HepG2 (cell line): Measurements from ENCODE around the gene ERMARD. TPM values are rescaled to one million over a fixed set of nuclear protein-coding genes. Genes with fewer than 3 reads are reported as not detected.
A peak's percentile ranks its signal among the peaks of the same experiment; 100 is the strongest.

Source experiments
- FOSL1 ChIP-seq: sonication (generic); formaldehyde crosslinking; IDR thresholded peaks from 2 replicates; pipeline ENCODE4 v1.9.0; 2021; ENCODE audit warnings: missing genetic modification reagents, borderline replicate concordance
- MIER2 ChIP-seq: IDR thresholded peaks from 2 replicates; pipeline ENCODE4 v1.6.1; 2016; ENCODE audit warnings: missing biosample characterization, missing genetic modification reagents
- PAF1 ChIP-seq: IDR thresholded peaks from 2 replicates; pipeline ENCODE4 v1.6.1; 2016; ENCODE audit warnings: missing genetic modification reagents, missing compliant biosample characterization
- POLR2AphosphoS2 ChIP-seq: IDR thresholded peaks from 2 replicates; pipeline ENCODE4 v1.6.1; 2011; ENCODE audit warnings: low read depth, low read length, improper control_type of control experiment
- SMAD9 ChIP-seq: sonication (generic); formaldehyde crosslinking; IDR thresholded peaks from 2 replicates; pipeline ENCODE4 v1.5.1; 2020; ENCODE audit warnings: mild to moderate bottlenecking, missing genetic modification reagents
- SMYD3 ChIP-seq: sonication (generic); formaldehyde crosslinking; IDR thresholded peaks from 2 replicates; pipeline ENCODE4 v1.8.1; 2023; ENCODE audit warnings: mild to moderate bottlenecking, missing genetic modification reagents
- ZNF263 ChIP-seq: sonication (generic); formaldehyde crosslinking; IDR thresholded peaks from 2 replicates; pipeline ENCODE4 v1.4.0; 2020; ENCODE audit warnings: missing genetic modification reagents
- ZNF468 ChIP-seq: sonication (generic); formaldehyde crosslinking; IDR thresholded peaks from 2 replicates; pipeline ENCODE4 v1.8.0; 2022; ENCODE audit warnings: mild to moderate bottlenecking, moderate library complexity, missing genetic modification reagents
- ZNF550 ChIP-seq: sonication (generic); formaldehyde crosslinking; IDR thresholded peaks from 2 replicates; pipeline ENCODE4 v1.4.0; 2020; ENCODE audit warnings: mild to moderate bottlenecking, missing genetic modification reagents, borderline replicate concordance
- polyA plus RNA-seq, 8 experiments: library from polyadenylated mRNA; depleted of rRNA in 3 of 8; stranded (reverse) in 7 of 8; unstranded in 1 of 8; fragments of >200 nt; fragmentation: Illumina TruSeq in 4 of 8; extraction: Trizol in 4 of 8; gene quantifications; 2 replicates each; pipeline versions ENCODE4 v1.2.1 to v1.2.3, GENCODE V29; 2011 to 2016; ENCODE audit warnings: low read depth in 4 of 8, missing spikeins in 1 of 8, mixed read lengths in 1 of 8; ENCODE audit not compliant: insufficient read depth in 1 of 8
- total RNA-seq, 5 experiments: library from RNA; depleted of rRNA; stranded (reverse); fragments of >200 nt; fragmentation: Illumina TruSeq; extraction: Trizol; gene quantifications; 2 replicates each; pipeline ENCODE4 v1.2.3, GENCODE V29; 2016; ENCODE audit warnings: low read depth in 1 of 5
- TF ChIP-seq, protein P1 (sequence below): sonication (generic); formaldehyde crosslinking; IDR thresholded peaks from 2 replicates; pipeline ENCODE4 v1.4.0; 2020; ENCODE audit warnings: mild to moderate bottlenecking, missing genetic modification reagents
- TF ChIP-seq, protein P2 (sequence below): IDR thresholded peaks from 2 replicates; pipeline ENCODE4 v1.6.1; 2016; ENCODE audit warnings: missing genetic modification reagents, missing compliant biosample characterization
- TF ChIP-seq, protein P3 (sequence below): sonication (generic); formaldehyde crosslinking; IDR thresholded peaks from 2 replicates; pipeline ENCODE4 v1.4.0; 2020; ENCODE audit warnings: mild to moderate bottlenecking, missing genetic modification reagents
- TF ChIP-seq, protein P4 (sequence below): sonication (generic); formaldehyde crosslinking; IDR thresholded peaks from 2 replicates; pipeline ENCODE4 v1.9.0; 2021; ENCODE audit warnings: missing genetic modification reagents, borderline replicate concordance
- TF ChIP-seq, protein P5 (sequence below), 2 experiments: sonication (generic) in 1 of 2; formaldehyde crosslinking in 1 of 2; IDR thresholded peaks; 2 replicates each; pipeline versions ENCODE4 v1.5.1 to v1.6.1; 2011 to 2020; ENCODE audit warnings: borderline replicate concordance in 1 of 2, low read depth in 1 of 2, low read length in 1 of 2, mild to moderate bottlenecking in 1 of 2, missing genetic modification reagents in 1 of 2, moderate library complexity in 1 of 2
- TF ChIP-seq, protein P6 (sequence below): IDR thresholded peaks from 2 replicates; pipeline ENCODE4 v1.6.1; 2016; ENCODE audit warnings: missing compliant biosample characterization, missing genetic modification reagents, borderline replicate concordance

ERMARD gene
- total and polyA plus RNA-seq, 2 of the 13 experiments (the other 11 are each of a cell fraction or from before 2014, with no cell fraction given): 8.8 to 10.7 TPM

DNA sequence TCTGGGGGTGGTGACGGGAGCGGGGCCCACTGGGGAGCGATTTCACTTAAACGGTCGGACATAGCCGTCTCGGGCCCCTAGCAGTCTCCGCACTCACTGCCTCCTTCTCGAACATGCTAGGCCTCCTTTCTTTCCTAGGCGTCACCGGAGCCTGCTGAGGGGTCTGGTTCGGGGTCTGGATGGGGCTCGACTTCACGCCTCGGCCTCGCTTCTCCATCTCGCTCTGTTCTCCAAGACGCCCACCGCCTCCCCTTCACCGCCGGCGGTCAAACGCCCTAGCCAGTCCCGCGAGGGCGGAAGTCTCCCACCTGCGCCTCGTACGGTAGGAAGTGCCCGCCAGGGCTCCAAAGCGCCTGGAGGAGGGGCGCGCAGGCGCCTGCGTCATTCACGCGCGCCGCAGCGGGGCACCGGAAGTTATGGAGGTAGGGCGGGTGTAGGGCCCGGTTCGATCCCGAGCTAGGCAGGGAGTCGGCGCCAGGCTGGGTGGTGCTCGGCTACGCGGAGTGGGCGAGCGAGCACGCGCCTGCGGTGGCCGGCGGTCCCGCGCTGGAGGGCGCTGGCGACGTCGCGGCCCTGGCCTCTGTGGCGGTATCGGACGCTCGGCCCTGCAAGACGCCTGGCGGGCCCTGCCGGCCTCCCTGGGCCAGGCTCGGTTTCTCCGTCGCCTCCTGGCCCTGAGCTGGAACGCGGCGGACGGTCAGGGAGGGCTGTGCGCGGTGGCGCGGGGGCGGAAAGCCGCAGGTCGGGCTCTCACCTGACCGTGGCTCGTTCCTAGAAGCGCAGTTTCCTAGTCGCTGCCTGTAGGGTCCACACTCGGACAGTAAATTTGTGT, at the start of gene ERMARD, which contains the start of gene DYNLT2 (continued):
- TF ChIP-seq, protein P1, sequence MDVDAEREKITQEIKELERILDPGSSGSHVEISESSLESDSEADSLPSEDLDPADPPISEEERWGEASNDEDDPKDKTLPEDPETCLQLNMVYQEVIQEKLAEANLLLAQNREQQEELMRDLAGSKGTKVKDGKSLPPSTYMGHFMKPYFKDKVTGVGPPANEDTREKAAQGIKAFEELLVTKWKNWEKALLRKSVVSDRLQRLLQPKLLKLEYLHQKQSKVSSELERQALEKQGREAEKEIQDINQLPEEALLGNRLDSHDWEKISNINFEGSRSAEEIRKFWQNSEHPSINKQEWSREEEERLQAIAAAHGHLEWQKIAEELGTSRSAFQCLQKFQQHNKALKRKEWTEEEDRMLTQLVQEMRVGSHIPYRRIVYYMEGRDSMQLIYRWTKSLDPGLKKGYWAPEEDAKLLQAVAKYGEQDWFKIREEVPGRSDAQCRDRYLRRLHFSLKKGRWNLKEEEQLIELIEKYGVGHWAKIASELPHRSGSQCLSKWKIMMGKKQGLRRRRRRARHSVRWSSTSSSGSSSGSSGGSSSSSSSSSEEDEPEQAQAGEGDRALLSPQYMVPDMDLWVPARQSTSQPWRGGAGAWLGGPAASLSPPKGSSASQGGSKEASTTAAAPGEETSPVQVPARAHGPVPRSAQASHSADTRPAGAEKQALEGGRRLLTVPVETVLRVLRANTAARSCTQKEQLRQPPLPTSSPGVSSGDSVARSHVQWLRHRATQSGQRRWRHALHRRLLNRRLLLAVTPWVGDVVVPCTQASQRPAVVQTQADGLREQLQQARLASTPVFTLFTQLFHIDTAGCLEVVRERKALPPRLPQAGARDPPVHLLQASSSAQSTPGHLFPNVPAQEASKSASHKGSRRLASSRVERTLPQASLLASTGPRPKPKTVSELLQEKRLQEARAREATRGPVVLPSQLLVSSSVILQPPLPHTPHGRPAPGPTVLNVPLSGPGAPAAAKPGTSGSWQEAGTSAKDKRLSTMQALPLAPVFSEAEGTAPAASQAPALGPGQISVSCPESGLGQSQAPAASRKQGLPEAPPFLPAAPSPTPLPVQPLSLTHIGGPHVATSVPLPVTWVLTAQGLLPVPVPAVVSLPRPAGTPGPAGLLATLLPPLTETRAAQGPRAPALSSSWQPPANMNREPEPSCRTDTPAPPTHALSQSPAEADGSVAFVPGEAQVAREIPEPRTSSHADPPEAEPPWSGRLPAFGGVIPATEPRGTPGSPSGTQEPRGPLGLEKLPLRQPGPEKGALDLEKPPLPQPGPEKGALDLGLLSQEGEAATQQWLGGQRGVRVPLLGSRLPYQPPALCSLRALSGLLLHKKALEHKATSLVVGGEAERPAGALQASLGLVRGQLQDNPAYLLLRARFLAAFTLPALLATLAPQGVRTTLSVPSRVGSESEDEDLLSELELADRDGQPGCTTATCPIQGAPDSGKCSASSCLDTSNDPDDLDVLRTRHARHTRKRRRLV (CRISPR knock-in tag): no peak
- TF ChIP-seq, protein P2, sequence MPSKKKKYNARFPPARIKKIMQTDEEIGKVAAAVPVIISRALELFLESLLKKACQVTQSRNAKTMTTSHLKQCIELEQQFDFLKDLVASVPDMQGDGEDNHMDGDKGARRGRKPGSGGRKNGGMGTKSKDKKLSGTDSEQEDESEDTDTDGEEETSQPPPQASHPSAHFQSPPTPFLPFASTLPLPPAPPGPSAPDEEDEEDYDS (CRISPR knock-in tag): peak; percentile 93
- TF ChIP-seq FOSL1 (CRISPR knock-in tag) (0 out of 2 replicates have a peak, but pooled peaks have one; percentile 27), MIER2 (CRISPR knock-in tag) (peak; percentile 83; the same call in 1 of the 2 replicates), POLR2AphosphoS2 (no peak), ZNF263 (CRISPR knock-in tag) (peak; percentile 88), PAF1 (CRISPR knock-in tag) (no peak), SMAD9 (no peak), ZNF468 (CRISPR knock-in tag) (peak; percentile 98), ZNF550 (CRISPR knock-in tag) (no peak), SMYD3 (peak; percentile 97)
- TF ChIP-seq, protein P3, sequence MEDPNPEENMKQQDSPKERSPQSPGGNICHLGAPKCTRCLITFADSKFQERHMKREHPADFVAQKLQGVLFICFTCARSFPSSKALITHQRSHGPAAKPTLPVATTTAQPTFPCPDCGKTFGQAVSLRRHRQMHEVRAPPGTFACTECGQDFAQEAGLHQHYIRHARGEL (CRISPR knock-in tag): 0 out of 2 replicates have a peak, but pooled peaks have one; percentile 40
- TF ChIP-seq, protein P4, sequence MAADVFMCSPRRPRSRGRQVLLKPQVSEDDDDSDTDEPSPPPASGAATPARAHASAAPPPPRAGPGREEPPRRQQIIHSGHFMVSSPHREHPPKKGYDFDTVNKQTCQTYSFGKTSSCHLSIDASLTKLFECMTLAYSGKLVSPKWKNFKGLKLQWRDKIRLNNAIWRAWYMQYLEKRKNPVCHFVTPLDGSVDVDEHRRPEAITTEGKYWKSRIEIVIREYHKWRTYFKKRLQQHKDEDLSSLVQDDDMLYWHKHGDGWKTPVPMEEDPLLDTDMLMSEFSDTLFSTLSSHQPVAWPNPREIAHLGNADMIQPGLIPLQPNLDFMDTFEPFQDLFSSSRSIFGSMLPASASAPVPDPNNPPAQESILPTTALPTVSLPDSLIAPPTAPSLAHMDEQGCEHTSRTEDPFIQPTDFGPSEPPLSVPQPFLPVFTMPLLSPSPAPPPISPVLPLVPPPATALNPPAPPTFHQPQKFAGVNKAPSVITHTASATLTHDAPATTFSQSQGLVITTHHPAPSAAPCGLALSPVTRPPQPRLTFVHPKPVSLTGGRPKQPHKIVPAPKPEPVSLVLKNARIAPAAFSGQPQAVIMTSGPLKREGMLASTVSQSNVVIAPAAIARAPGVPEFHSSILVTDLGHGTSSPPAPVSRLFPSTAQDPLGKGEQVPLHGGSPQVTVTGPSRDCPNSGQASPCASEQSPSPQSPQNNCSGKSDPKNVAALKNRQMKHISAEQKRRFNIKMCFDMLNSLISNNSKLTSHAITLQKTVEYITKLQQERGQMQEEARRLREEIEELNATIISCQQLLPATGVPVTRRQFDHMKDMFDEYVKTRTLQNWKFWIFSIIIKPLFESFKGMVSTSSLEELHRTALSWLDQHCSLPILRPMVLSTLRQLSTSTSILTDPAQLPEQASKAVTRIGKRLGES (CRISPR knock-in tag): no peak
- TF ChIP-seq, protein P5, sequence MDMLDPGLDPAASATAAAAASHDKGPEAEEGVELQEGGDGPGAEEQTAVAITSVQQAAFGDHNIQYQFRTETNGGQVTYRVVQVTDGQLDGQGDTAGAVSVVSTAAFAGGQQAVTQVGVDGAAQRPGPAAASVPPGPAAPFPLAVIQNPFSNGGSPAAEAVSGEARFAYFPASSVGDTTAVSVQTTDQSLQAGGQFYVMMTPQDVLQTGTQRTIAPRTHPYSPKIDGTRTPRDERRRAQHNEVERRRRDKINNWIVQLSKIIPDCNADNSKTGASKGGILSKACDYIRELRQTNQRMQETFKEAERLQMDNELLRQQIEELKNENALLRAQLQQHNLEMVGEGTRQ (IDR thresholded peaks at IDR 0.05; ENCODE audit: low read depth, low read length): no peak
- TF ChIP-seq, protein P5 (CRISPR knock-in tag; IDR thresholded peaks at IDR 0.05; ENCODE audit: borderline replicate concordance): no peak; the same call in 1 of the 2 replicates
- TF ChIP-seq, protein P6, sequence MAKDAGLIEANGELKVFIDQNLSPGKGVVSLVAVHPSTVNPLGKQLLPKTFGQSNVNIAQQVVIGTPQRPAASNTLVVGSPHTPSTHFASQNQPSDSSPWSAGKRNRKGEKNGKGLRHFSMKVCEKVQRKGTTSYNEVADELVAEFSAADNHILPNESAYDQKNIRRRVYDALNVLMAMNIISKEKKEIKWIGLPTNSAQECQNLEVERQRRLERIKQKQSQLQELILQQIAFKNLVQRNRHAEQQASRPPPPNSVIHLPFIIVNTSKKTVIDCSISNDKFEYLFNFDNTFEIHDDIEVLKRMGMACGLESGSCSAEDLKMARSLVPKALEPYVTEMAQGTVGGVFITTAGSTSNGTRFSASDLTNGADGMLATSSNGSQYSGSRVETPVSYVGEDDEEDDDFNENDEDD (CRISPR knock-in tag): peak; percentile 96
